ENCODE results near the gene PXDC1. TPM values are rescaled to one million over a fixed set of nuclear protein-coding genes. Genes with fewer than 3 reads are reported as not detected.

Gene PXDC1
- total and polyA plus RNA-seq, 8 donors: 1.2 to 90.1 (median 35.3) TPM

DNA sequence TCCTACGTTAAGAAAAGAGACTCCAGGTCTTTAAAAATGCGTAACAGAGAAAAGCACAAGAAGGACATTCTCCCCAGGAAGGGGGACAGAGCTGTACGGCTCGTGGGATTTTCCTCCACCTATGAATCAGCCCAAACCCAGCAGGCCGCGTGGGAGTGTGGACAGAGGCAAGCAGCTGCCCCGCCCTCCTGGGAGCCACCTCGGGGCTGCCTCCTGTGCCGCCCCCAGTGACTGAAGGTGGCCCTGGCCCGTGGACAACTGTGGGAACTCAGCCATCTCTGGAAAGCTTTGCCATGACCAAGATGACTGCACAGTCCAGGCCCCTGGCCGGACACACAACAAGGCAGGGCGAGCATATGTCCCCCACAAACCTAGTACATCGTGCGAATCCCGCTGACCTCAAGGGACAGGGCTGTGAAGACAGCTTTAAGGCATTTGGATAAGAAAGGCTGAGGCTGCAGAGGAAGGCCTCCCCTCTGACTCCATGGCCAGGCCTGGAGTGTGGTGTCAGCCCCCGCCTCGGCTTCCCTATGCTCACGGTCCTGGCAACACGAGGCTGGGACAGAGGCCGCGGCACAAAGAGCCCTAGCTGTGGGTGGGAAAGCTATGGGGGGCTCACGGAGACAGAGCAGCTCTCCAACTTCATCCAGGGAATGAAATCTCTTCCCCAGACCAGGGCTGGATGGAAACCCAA, 26.9 kb downstream of the PXDC1 start:
- no peak overlapping the region for H3K4me3 ChIP-seq
- no peak overlapping the region for H3K27ac ChIP-seq
- no peaks in the 10 kb centered on the region for H3K27me3 ChIP-seq
- TF ChIP-seq EP300 (IDR thresholded peaks at IDR 0.05): no peak
- no peak for TF ChIP-seq POLR2A (IDR thresholded peaks at IDR 0.05)
- TF ChIP-seq POLR2AphosphoS5 (IDR thresholded peaks at IDR 0.05): no peak
- TF ChIP-seq, protein P1, sequence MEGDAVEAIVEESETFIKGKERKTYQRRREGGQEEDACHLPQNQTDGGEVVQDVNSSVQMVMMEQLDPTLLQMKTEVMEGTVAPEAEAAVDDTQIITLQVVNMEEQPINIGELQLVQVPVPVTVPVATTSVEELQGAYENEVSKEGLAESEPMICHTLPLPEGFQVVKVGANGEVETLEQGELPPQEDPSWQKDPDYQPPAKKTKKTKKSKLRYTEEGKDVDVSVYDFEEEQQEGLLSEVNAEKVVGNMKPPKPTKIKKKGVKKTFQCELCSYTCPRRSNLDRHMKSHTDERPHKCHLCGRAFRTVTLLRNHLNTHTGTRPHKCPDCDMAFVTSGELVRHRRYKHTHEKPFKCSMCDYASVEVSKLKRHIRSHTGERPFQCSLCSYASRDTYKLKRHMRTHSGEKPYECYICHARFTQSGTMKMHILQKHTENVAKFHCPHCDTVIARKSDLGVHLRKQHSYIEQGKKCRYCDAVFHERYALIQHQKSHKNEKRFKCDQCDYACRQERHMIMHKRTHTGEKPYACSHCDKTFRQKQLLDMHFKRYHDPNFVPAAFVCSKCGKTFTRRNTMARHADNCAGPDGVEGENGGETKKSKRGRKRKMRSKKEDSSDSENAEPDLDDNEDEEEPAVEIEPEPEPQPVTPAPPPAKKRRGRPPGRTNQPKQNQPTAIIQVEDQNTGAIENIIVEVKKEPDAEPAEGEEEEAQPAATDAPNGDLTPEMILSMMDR (IDR thresholded peaks at IDR 0.05): no peak
- intact Hi-C loops (cut with DNase I; ENCODE audit: low total_unique reads): no loop called here
- no peaks in the 10 kb centered on the region for H3K9me3 ChIP-seq
- DNase-seq: no peak
- peaks cover 36 to 83% (median 75%) of the 10 kb centered on the region in 4 donors for H3K36me3 ChIP-seq
- H3K4me1 ChIP-seq: peaks cover 3 to 32% (median 14%) of the 10 kb centered on the region in 4 donors
- WGBS, 5 donors: 71 to 82% (median 75%) methylated on average over 19 to 22 of the region's 22 CpGs

DNA sequence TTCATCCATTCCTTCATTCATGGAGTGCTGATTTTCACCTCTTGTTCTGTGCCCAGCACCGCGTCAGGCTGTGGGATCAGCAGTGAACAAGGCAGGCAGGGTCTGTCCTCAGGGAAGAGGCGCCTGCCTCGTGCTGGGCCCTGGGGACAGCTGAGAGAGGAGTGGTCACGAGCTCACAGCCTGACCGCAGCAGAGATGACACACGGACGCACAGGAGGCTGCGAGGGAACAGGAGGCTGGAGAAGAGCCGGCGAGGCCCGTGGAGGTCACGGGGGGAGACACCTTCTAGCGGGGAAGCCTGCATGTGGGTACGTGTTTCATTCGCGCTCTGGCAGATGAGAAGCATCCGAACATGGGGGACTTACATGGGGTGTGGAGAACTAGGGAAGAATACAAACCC, 27.5 kb downstream of the PXDC1 start:
- Histone ChIP-seq H3K4me3 (no peak overlapping the region), H3K9me3 (no peaks in the 10 kb centered on the region), H3K4me1 (peaks cover 3 to 38% (median 14%) of the 10 kb centered on the region in 4 donors), H3K27me3 (no peaks in the 10 kb centered on the region), H3K27ac (no peak overlapping the region), H3K36me3 (peaks cover 36 to 82% (median 75%) of the 10 kb centered on the region in 4 donors)
- no peak for DNase-seq
- intact Hi-C loops (cut with DNase I; ENCODE audit: low total_unique reads): no loop called here
- TF ChIP-seq POLR2AphosphoS5 (IDR thresholded peaks at IDR 0.05): no peak
- no peak for TF ChIP-seq EP300 (IDR thresholded peaks at IDR 0.05)
- no peak for TF ChIP-seq POLR2A (IDR thresholded peaks at IDR 0.05)
- TF ChIP-seq, protein P1 (IDR thresholded peaks at IDR 0.05): no peak
- WGBS, 5 donors: 87 to 91% (median 89%) methylated on average over 18 of the region's 18 CpGs

DNA sequence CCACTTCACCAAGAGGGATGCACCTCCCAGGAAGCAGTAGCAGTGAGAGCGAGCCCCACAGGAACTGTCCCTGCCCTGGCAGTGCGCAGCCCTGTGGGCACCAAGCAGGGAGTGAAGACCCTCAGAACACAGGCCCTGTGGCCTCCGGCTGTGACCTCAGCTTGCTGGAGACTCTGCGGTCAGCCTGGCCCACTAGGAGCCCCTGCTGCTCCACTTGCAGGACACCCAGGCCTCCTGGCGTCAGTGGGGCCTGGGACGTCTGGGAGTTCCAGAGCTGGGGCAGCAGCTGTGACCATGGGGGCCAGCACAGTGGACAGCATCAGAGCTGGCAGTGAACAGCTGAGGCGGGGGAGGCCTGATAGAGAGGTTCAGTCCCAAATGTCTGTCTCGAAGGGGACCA, 28.3 kb downstream of the PXDC1 start:
- intact Hi-C loops (cut with DNase I; ENCODE audit: low total_unique reads): no loop called here
- TF ChIP-seq EP300 (IDR thresholded peaks at IDR 0.05) (no peak), POLR2AphosphoS5 (IDR thresholded peaks at IDR 0.05) (no peak), POLR2A (IDR thresholded peaks at IDR 0.05) (no peak)
- TF ChIP-seq, protein P1 (IDR thresholded peaks at IDR 0.05): no peak
- Histone ChIP-seq H3K36me3 (peaks cover 32 to 75% (median 70%) of the 10 kb centered on the region in 4 donors), H3K27ac (peak overlapping the region in 2 of 5 donors; percentile 2 to 16), H3K4me1 (peaks cover 3 to 39% (median 14%) of the 10 kb centered on the region in 4 donors), H3K4me3 (no peak overlapping the region), H3K27me3 (no peaks in the 10 kb centered on the region), H3K9me3 (no peaks in the 10 kb centered on the region)
- no peak for DNase-seq
- WGBS, 5 donors: 81 to 96% (median 94%) methylated on average over 3 to 8 of the region's 8 CpGs

DNA sequence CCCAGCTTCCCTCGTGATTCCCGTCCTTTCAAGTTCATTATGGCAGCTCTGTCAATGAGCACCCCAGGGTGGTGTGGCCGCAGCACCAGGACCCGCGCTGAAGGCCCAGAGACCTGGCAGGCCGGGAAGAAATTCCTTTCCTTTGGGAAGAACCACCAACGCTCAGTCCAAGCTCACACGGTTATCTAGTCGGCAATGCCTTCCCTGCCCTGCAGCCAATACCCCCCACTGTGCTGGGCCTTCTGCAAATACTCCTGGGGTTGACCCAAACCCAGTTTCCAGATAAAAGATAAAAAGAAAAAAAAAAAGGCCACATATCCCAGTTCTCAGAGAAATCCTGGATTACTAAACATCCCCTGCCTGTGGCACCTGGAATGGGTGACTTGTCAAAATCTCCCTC, 28.7 kb downstream of the PXDC1 start:
- peaks cover 32 to 70% (median 65%) of the 10 kb centered on the region in 4 donors for H3K36me3 ChIP-seq
- H3K27ac ChIP-seq: peak overlapping the region in 2 of 5 donors; percentile 2 to 16
- H3K27me3 ChIP-seq: no peaks in the 10 kb centered on the region
- H3K4me1 ChIP-seq: peaks cover 3 to 39% (median 14%) of the 10 kb centered on the region in 4 donors
- TF ChIP-seq, protein P1 (IDR thresholded peaks at IDR 0.05): no peak
- TF ChIP-seq POLR2AphosphoS5 (IDR thresholded peaks at IDR 0.05) (no peak), EP300 (IDR thresholded peaks at IDR 0.05) (no peak), POLR2A (IDR thresholded peaks at IDR 0.05) (no peak)
- no peak for DNase-seq
- H3K9me3 ChIP-seq: no peaks in the 10 kb centered on the region
- 66 to 77% (median 69%) methylated on average over 9 of the region's 9 CpGs for WGBS, 5 donors
- no peak overlapping the region for H3K4me3 ChIP-seq
- intact Hi-C loops (cut with DNase I; ENCODE audit: low total_unique reads): no loop called here

Measured in stomach (tissue), 9 donors.